ENCODE measurements around the gene ANO2.

Gene ANO2

GRCh38 chr12:5976196-5976595 is 31.1 kb upstream of the ANO2 start:
- Histone ChIP-seq H3K4me3 (ENCODE audit: low read length) (no peak overlapping the region), H3K27me3 (ENCODE audit: control insufficient read depth, insufficient read depth, low read length) (no peaks in the 10 kb centered on the region), H3K36me3 (ENCODE audit: control insufficient read depth, insufficient read depth, low read length) (no peaks in the 10 kb centered on the region), H3K4me1 (ENCODE audit: control insufficient read depth, insufficient read depth, low read length) (no peaks in the 10 kb centered on the region), H3K27ac (ENCODE audit: low read length) (no peak overlapping the region), H3K9me3 (ENCODE audit: control insufficient read depth, insufficient read depth, low read length) (no peaks in the 10 kb centered on the region)
- no peak for DNase-seq (ENCODE audit: low read depth, low spot score)
- no CpG with 5 or more reads among the region's 9 CpGs for WGBS (ENCODE audit: insufficient coverage, insufficient read length)

- no peak overlapping the region for H3K27ac ChIP-seq (ENCODE audit: low read length)
- H3K9me3 ChIP-seq (ENCODE audit: control insufficient read depth, insufficient read depth, low read length) = no peaks in the 10 kb centered on the region
- H3K27me3 ChIP-seq (ENCODE audit: control insufficient read depth, insufficient read depth, low read length) = no peaks in the 10 kb centered on the region
- no peak for DNase-seq (ENCODE audit: low read depth, low spot score)
- no peak overlapping the region for H3K4me3 ChIP-seq (ENCODE audit: low read length)
- H3K4me1 ChIP-seq (ENCODE audit: control insufficient read depth, insufficient read depth, low read length) = no peaks in the 10 kb centered on the region
- no peaks in the 10 kb centered on the region for H3K36me3 ChIP-seq (ENCODE audit: control insufficient read depth, insufficient read depth, low read length)
- WGBS (ENCODE audit: insufficient coverage, insufficient read length) = no CpG with 5 or more reads among the region's 8 CpGs
Measured at GRCh38 chr12:5973461-5974115, 28.5 kb upstream of the ANO2 start.

GRCh38 chr12:5972387-5972786 is 27.3 kb upstream of the ANO2 start:
- Histone ChIP-seq H3K4me1 (ENCODE audit: control insufficient read depth, insufficient read depth, low read length) (no peaks in the 10 kb centered on the region), H3K4me3 (ENCODE audit: low read length) (no peak overlapping the region), H3K27ac (ENCODE audit: low read length) (no peak overlapping the region), H3K9me3 (ENCODE audit: control insufficient read depth, insufficient read depth, low read length) (no peaks in the 10 kb centered on the region), H3K36me3 (ENCODE audit: control insufficient read depth, insufficient read depth, low read length) (no peaks in the 10 kb centered on the region), H3K27me3 (ENCODE audit: control insufficient read depth, insufficient read depth, low read length) (no peaks in the 10 kb centered on the region)
- no CpG with 5 or more reads among the region's 8 CpGs for WGBS (ENCODE audit: insufficient coverage, insufficient read length)
- no peak for DNase-seq (ENCODE audit: low read depth, low spot score)

- Histone ChIP-seq H3K9me3 (ENCODE audit: control insufficient read depth, insufficient read depth, low read length) (no peaks in the 10 kb centered on the region), H3K4me3 (ENCODE audit: low read length) (no peak overlapping the region), H3K36me3 (ENCODE audit: control insufficient read depth, insufficient read depth, low read length) (no peaks in the 10 kb centered on the region), H3K27ac (ENCODE audit: low read length) (no peak overlapping the region), H3K4me1 (ENCODE audit: control insufficient read depth, insufficient read depth, low read length) (no peaks in the 10 kb centered on the region), H3K27me3 (ENCODE audit: control insufficient read depth, insufficient read depth, low read length) (no peaks in the 10 kb centered on the region)
- DNase-seq (ENCODE audit: low read depth, low spot score) = no peak
- no CpG with 5 or more reads among the region's 10 CpGs for WGBS (ENCODE audit: insufficient coverage, insufficient read length)
Measured at GRCh38 chr12:5971194-5971850, 26.3 kb upstream of the ANO2 start.

- Histone ChIP-seq H3K4me1 (ENCODE audit: control insufficient read depth, insufficient read depth, low read length) (peaks cover 2% of the 10 kb centered on the region), H3K27me3 (ENCODE audit: control insufficient read depth, insufficient read depth, low read length) (no peaks in the 10 kb centered on the region), H3K9me3 (ENCODE audit: control insufficient read depth, insufficient read depth, low read length) (no peaks in the 10 kb centered on the region), H3K36me3 (ENCODE audit: control insufficient read depth, insufficient read depth, low read length) (no peaks in the 10 kb centered on the region), H3K4me3 (ENCODE audit: low read length) (no peak overlapping the region), H3K27ac (ENCODE audit: low read length) (no peak overlapping the region)
- WGBS (ENCODE audit: insufficient coverage, insufficient read length) = no CpG with 5 or more reads among the region's 5 CpGs
- DNase-seq (ENCODE audit: low read depth, low spot score) = no peak
Measured at GRCh38 chr12:5969974-5970690, 25.1 kb upstream of the ANO2 start.

- H3K27me3 ChIP-seq (ENCODE audit: control insufficient read depth, insufficient read depth, low read length) = no peaks in the 10 kb centered on the region
- H3K27ac ChIP-seq (ENCODE audit: low read length) = no peak overlapping the region
- DNase-seq (ENCODE audit: low read depth, low spot score) = no peak
- no peak overlapping the region for H3K4me3 ChIP-seq (ENCODE audit: low read length)
- H3K36me3 ChIP-seq (ENCODE audit: control insufficient read depth, insufficient read depth, low read length) = no peaks in the 10 kb centered on the region
- H3K4me1 ChIP-seq (ENCODE audit: control insufficient read depth, insufficient read depth, low read length) = peaks cover 9% of the 10 kb centered on the region
- H3K9me3 ChIP-seq (ENCODE audit: control insufficient read depth, insufficient read depth, low read length) = no peaks in the 10 kb centered on the region
- no CpG with 5 or more reads among the region's 17 CpGs for WGBS (ENCODE audit: insufficient coverage, insufficient read length)
Measured at GRCh38 chr12:5969156-5969973, 24.3 kb upstream of the ANO2 start.

GRCh38 chr12:5967645-5968415 is 22.8 kb upstream of the ANO2 start:
- no peaks in the 10 kb centered on the region for H3K27me3 ChIP-seq (ENCODE audit: control insufficient read depth, insufficient read depth, low read length)
- no peak overlapping the region for H3K27ac ChIP-seq (ENCODE audit: low read length)
- no peaks in the 10 kb centered on the region for H3K9me3 ChIP-seq (ENCODE audit: control insufficient read depth, insufficient read depth, low read length)
- DNase-seq (ENCODE audit: low read depth, low spot score) = no peak
- no peaks in the 10 kb centered on the region for H3K36me3 ChIP-seq (ENCODE audit: control insufficient read depth, insufficient read depth, low read length)
- no CpG with 5 or more reads among the region's 17 CpGs for WGBS (ENCODE audit: insufficient coverage, insufficient read length)
- no peak overlapping the region for H3K4me3 ChIP-seq (ENCODE audit: low read length)
- peaks cover 9% of the 10 kb centered on the region for H3K4me1 ChIP-seq (ENCODE audit: control insufficient read depth, insufficient read depth, low read length)

GRCh38 chr12:5966486-5967095 is 21.5 kb upstream of the ANO2 start:
- H3K36me3 ChIP-seq (ENCODE audit: control insufficient read depth, insufficient read depth, low read length) = no peaks in the 10 kb centered on the region

GRCh38 chr12:5965950-5966383 is 20.9 kb upstream of the ANO2 start:
- no peaks in the 10 kb centered on the region for H3K9me3 ChIP-seq (ENCODE audit: control insufficient read depth, insufficient read depth, low read length)
- H3K4me3 ChIP-seq (ENCODE audit: low read length) = no peak overlapping the region
- WGBS (ENCODE audit: insufficient coverage, insufficient read length) = no CpG with 5 or more reads among the region's 9 CpGs
- no peaks in the 10 kb centered on the region for H3K36me3 ChIP-seq (ENCODE audit: control insufficient read depth, insufficient read depth, low read length)
- H3K27me3 ChIP-seq (ENCODE audit: control insufficient read depth, insufficient read depth, low read length) = no peaks in the 10 kb centered on the region
- H3K4me1 ChIP-seq (ENCODE audit: control insufficient read depth, insufficient read depth, low read length) = peaks cover 9% of the 10 kb centered on the region
- DNase-seq (ENCODE audit: low read depth, low spot score) = no peak
- H3K27ac ChIP-seq (ENCODE audit: low read length) = no peak overlapping the region

More at GRCh38 chr12:5966486-5967095, 21.5 kb upstream of the ANO2 start:
- Histone ChIP-seq H3K4me1 (ENCODE audit: control insufficient read depth, insufficient read depth, low read length) (peaks cover 9% of the 10 kb centered on the region), H3K27me3 (ENCODE audit: control insufficient read depth, insufficient read depth, low read length) (no peaks in the 10 kb centered on the region), H3K9me3 (ENCODE audit: control insufficient read depth, insufficient read depth, low read length) (no peaks in the 10 kb centered on the region), H3K27ac (ENCODE audit: low read length) (no peak overlapping the region), H3K4me3 (ENCODE audit: low read length) (no peak overlapping the region)
- DNase-seq (ENCODE audit: low read depth, low spot score) = no peak
- no CpG with 5 or more reads among the region's 11 CpGs for WGBS (ENCODE audit: insufficient coverage, insufficient read length)
